SU-DHL-6 (cell line): Measurements from ENCODE around the gene KIF24.

Source experiments
- CTCF ChIP-seq: fragments of 200-600 bp; sonication (generic); IDR thresholded peaks from one replicate; pipeline ENCODE4 v1.5.1; 2017; ENCODE audit warnings: antibody characterized with exemption, mild to moderate bottlenecking, low read length, moderate library complexity; ENCODE audit not compliant: insufficient read depth, poor library complexity, severe bottlenecking
- EZH2phosphoT487 ChIP-seq: fragments of 200-600 bp; sonication (generic), shearing (Covaris generic); conservative IDR thresholded peaks from 2 replicates; pipeline ENCODE4 v1.6.1; 2018; ENCODE audit warnings: mild to moderate bottlenecking, antibody characterized with exemption, low read length, moderate library complexity, mixed read lengths

- TF ChIP-seq CTCF (no peak), EZH2phosphoT487 (no peak)
Observed at GRCh38 chr9:34310215-34310614, 18.9 kb downstream of the KIF24 start.
